MG63 (cell line): ENCODE results near the gene FBXO27. TPM values are rescaled to one million over a fixed set of nuclear protein-coding genes. Genes with fewer than 3 reads are reported as not detected.
A peak's percentile ranks its signal among the peaks of the same experiment; 100 is the strongest.

ENCODE experiments used
- DNase-seq: peaks from one replicate; pipeline ENCODE4 v3.0.0-alpha.2; 2020
- H3K27me3 ChIP-seq: fragments of 250-450 bp; sonication (Bioruptor Pico); 2 replicates; pipeline ENCODE4 v1.5.1; 2020; ENCODE audit warnings: mild to moderate bottlenecking, moderate library complexity
- H3K36me3 ChIP-seq: fragments of 250-450 bp; sonication (Bioruptor Pico); 2 replicates; pipeline ENCODE4 v1.5.1; 2020; ENCODE audit warnings: mild to moderate bottlenecking, moderate library complexity
- H3K4me3 ChIP-seq: fragments of 250-450 bp; sonication (Bioruptor Pico); 2 replicates; pipeline ENCODE4 v1.5.1; 2020; ENCODE audit warnings: mild to moderate bottlenecking, moderate library complexity
- H3K9me3 ChIP-seq: fragments of 250-450 bp; sonication (Bioruptor Pico); 2 replicates; pipeline ENCODE4 v1.5.1; 2020; ENCODE audit warnings: mild to moderate bottlenecking, moderate library complexity
- total RNA-seq: library from RNA; depleted of rRNA; stranded (reverse); fragments of >200 nt; shearing (Covaris generic); gene quantifications from 2 replicates; pipeline ENCODE4 v1.2.3, GENCODE V29; 2014; ENCODE audit warnings: low replicate concordance; rRNA removed

The FBXO27 gene
- total RNA-seq, 1 experiment from 2014 or later = 0.82 TPM

- peak; percentile 79 for DNase-seq
- no peak overlapping the region for H3K4me3 ChIP-seq
- H3K27me3 ChIP-seq = no peaks in the 10 kb centered on the region
- peaks cover 6% of the 10 kb centered on the region; the same call in 1 of the 2 replicates for H3K36me3 ChIP-seq
- no peaks in the 10 kb centered on the region for H3K9me3 ChIP-seq
Measured at GRCh38 chr19:38977445-38978325, 54.7 kb downstream of the FBXO27 start.

- Histone ChIP-seq H3K27me3 (no peaks in the 10 kb centered on the region), H3K36me3 (peaks cover 11% of the 10 kb centered on the region), H3K9me3 (no peaks in the 10 kb centered on the region), H3K4me3 (peak overlapping the region; percentile 70)
- no peak for DNase-seq
Measured at GRCh38 chr19:38975861-38976271, 56.5 kb downstream of the FBXO27 start.

GRCh38 chr19:38975214-38975860, 57.0 kb downstream of the FBXO27 start, which contains the start of gene FBXO17:
Gene FBXO17 (minus strand): TSS chr19:38975742. CDS start chr19:38950319, 25,423 bp downstream.
- Histone ChIP-seq H3K36me3 (peaks cover 11% of the 10 kb centered on the region), H3K9me3 (no peaks in the 10 kb centered on the region), H3K27me3 (no peaks in the 10 kb centered on the region), H3K4me3 (peak within 1 kb of the TSS; percentile 70)
- peak; percentile 87 for DNase-seq

- Histone ChIP-seq H3K9me3 (no peaks in the 10 kb centered on the region), H3K4me3 (peak overlapping the region; percentile 70), H3K36me3 (peaks cover 11% of the 10 kb centered on the region), H3K27me3 (no peaks in the 10 kb centered on the region)
- peak; percentile 37 for DNase-seq
Measured at GRCh38 chr19:38974624-38975213, 57.6 kb downstream of the FBXO27 start.

Other genes with a start within 250 kb of the FBXO27 start
- not detected in 2 replicates for gene LGALS7B, start 243.3 kb downstream of the FBXO27 start, total RNA-seq
- gene LGALS4, start 219.6 kb downstream of the FBXO27 start, total RNA-seq = not detected in 2 replicates
- gene ECH1, start 200.8 kb downstream of the FBXO27 start, total RNA-seq = 76.7 and 102 TPM in 2 replicates
- gene HNRNPL, start 182.6 kb downstream of the FBXO27 start, total RNA-seq = 385 and 511 TPM in 2 replicates
- 6.9 and 8.2 TPM in 2 replicates for gene RINL, start 154.3 kb downstream of the FBXO27 start, total RNA-seq
- gene SIRT2, start 132.9 kb downstream of the FBXO27 start, total RNA-seq = 45.3 and 72.9 TPM in 2 replicates
- gene NFKBIB, start 132.6 kb downstream of the FBXO27 start, total RNA-seq = 18.7 and 49.6 TPM in 2 replicates
- gene CCER2, start 120.4 kb downstream of the FBXO27 start, total RNA-seq = not detected in 2 replicates
- gene SARS2, start 101.8 kb downstream of the FBXO27 start, total RNA-seq = 18.4 and 20.8 TPM in 2 replicates
- 82.3 and 150 TPM in 2 replicates for gene MRPS12, start 101.6 kb downstream of the FBXO27 start, total RNA-seq
- gene FBXO17, start 56.8 kb downstream of the FBXO27 start, total RNA-seq = 53.1 and 67.1 TPM in 2 replicates
- gene ACP7, start 51.8 kb upstream of the FBXO27 start, total RNA-seq = not detected in 2 replicates
- gene PAK4, start 93.2 kb upstream of the FBXO27 start, total RNA-seq = 3.0 and 8.5 TPM in 2 replicates
- gene NCCRP1, start 164.4 kb upstream of the FBXO27 start, total RNA-seq = not detected in 2 replicates
- gene SYCN, start 171.7 kb upstream of the FBXO27 start, total RNA-seq = not detected in 2 replicates
- not detected in 2 replicates for gene IFNL3, start 212.5 kb upstream of the FBXO27 start, total RNA-seq
- not detected in 2 replicates for gene IFNL4, start 216.3 kb upstream of the FBXO27 start, total RNA-seq
- gene IFNL2, start 235.8 kb upstream of the FBXO27 start, total RNA-seq = not detected in 2 replicates